Activated effector memory CD4-positive, alpha-beta T cell treated with anti-CD3 and anti-CD28 coated beads, Interleukin-2, amount 50 U/mL, for 16 hours (primary cell): ENCODE measurements around the gene EPHA4.
"Not testable (repeated sequence)": the region's sequence is repeated elsewhere in the genome, so short reads cannot be mapped to it uniquely, and the experiment has no call there.

ENCODE experiments used
- DNase-seq: peaks from one replicate; pipeline ENCODE4 v3.0.0-alpha.2; 2020

EPHA4 gene

DNA sequence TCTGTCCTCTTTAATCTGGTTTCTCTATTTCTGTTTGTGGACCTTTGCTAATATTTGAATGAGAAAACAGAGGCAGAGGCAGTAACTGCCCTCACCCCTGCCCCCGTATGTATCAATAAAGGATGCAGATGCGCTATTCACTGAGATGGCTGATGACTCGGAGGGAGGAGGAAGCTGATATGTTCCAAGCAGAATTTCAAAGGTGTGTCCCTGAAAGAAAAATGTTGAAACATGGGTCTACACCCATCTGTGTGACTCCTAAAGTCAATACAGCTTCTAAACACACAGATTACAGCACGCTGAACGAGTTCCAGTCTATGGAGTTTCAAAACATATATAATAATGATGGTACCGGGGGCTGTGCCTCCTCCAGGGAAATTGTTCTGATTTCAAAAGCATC, 38.8 kb downstream of the EPHA4 start:
- no peak for DNase-seq

DNA sequence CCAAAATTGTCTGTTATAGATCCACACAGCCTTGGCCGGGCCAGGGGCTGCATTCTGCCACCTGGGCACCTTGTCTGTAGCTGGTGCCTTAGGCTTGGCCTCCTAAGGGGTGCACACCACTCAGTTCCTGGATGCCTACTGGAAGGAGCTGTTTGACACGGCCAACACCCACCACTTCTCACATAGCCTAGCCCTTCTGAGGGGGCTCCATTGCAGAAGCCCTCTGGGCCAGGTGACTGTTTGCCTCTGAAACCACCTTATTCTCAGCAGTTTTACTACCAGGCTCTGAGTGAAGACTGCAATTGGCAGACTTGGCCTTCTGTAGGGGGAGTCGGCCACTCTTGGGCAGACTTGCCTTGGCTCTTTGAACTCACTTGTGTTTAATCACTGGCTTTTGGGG, 39.5 kb downstream of the EPHA4 start:
- no peak for DNase-seq

DNA sequence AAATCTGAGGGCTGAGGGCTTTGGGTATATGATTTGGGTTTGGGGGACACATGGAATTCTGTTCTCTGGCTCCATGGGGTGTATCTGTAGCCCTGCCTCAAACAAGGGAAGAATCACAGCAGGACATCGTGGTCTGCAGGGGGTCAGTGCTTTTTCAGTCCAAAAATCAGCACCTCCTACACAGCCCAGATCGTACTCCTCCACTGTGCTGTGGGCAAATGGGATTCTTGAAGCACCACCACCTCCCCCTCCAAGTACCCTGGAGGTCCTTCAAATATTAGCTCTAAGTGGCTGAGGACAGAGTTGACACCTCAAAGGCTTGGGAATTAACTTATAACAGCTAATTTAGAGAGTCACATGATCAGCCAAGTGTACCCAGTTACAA, 41.5 kb downstream of the EPHA4 start:
- DNase-seq: no peak

DNA sequence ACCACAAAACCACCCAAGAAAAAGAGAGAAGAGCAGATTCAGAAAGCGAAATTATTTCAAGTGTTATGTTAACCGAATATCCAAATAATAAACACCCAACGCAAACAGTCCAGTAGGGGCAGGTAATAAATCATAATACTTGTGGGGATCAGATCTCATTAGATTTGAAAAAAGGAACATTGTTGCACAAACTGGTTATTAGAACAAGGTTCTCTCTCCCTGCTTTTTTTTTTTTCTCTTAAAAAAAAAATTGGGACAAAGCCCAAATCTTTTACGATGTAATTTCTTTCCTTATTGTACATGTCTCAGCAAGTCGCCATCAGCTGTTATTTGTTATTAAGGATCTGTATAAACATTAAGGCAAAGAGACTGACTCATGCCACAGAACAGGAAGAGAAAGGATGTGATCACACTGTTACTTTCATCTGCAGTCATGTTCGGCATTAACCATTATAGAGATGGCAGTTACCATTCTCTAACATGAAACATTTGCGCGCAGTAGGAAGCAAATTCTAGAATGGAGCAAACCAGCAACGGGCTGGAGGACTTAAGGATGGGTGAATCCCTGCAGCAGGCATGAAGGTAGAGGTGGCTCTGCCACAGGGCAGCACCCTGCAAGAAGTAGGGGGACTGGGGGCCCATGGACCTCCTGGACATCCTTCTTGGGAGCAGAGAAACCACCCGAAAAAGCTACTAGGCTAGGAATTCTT, 42.0 kb downstream of the EPHA4 start:
- no peak for DNase-seq

DNA sequence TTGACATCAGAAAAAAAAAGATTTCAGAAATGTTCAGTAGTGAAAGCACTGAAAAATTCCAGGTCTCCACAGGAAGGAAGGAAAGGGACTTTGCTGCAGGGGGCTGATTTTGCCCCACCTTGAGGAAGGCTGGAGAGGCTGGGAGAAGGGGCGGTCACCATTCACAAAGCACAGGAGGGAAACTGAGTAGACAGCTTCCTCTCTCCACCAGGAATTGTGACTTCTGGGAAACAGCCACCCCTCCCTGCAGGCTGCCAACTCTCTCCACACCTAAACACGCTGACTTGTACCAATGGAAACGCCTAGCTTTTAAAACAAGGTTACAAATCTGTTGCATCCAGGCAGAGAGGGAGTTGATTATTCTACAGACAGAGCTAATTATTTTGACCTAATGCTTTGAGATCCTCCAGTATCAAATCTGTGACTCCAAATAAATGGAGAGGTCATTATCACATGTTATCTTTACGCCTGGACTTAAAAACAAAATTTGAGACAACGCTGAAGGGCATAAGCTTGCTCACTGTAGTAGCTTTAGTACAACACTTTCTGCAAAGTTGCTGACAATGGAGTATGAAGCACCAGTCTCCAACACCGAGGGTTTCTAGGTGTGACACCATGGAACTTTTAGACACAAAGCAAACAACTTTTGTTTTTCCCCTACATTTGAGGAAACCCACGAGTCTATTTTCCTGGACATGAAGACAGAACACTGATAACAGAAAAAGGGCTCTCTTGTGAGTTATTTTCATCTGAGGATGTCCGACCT, 42.7 kb downstream of the EPHA4 start:
- DNase-seq: no peak

DNA sequence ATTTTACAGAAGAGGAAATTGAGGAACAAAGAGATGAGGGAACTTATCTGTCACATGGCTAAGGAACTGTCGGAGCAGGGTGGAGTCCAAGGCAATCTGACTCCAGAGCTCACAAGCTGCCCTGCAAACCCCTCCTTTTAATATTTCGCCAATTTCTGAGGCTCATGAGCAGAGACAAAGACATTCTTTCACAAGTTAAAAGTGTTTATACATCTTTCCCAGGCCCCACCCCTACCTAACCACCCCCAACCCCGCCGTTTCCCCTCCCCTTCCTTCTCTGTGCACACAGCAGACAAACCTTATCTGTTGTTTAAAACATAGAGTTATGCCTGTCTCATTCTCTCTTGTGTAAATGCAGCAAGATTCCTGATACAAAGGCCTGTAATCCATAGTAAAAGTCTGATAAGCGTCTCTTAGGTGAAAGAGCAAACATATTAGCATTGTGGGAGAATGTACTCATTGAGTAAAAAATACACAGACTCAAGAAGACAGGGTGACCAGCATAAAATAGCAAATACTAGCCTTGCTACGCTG, 44.3 kb downstream of the EPHA4 start:
- no peak for DNase-seq

DNA sequence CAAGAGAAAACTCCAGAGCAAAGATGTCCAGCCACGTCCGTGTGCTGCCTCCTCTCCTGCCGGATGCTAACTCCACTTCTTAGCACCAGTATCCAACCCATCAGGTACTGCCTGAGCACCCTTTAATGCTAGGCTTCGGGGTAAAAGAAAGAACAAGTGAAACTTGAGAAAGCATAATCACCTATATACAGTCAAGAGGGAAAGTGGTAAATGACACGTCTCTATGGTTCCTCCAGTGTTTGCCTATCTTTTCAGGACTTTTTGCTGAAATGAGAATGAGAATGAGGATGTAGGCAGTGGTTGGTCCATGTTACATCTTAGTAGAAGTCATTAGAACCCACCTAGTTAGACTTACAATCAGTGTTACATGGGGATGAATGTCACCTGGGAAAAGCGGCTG, 47.9 kb downstream of the EPHA4 start:
- no peak for DNase-seq

DNA sequence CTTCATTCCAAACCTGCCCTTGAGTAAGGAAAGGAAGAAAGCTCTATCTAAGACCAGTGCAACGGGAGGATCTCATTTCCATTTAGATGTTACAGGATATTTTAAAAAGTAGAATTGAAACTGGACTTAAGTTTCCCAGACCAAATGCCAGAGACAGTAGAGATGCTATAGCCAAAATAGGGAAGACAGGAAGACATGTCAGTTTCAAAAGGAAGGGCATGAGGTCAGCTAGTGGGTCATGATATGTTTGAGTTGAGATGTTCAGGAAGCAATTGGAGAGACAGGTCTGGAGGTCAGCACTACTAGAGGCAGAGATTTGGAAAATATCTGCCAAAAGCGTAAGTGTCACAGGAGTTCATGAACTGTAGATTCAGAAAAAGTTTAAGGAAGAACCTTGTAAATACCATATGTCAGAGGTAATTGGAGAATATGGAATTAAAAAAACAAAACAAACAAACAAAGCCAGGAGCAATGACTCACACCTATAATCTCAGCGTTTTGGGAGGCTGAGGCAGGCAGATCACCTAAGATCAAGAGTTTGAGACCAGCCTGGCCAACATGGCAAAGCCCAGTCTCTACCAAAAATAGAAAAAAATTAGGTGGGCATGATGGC, 50.8 kb downstream of the EPHA4 start:
- no peak for DNase-seq

DNA sequence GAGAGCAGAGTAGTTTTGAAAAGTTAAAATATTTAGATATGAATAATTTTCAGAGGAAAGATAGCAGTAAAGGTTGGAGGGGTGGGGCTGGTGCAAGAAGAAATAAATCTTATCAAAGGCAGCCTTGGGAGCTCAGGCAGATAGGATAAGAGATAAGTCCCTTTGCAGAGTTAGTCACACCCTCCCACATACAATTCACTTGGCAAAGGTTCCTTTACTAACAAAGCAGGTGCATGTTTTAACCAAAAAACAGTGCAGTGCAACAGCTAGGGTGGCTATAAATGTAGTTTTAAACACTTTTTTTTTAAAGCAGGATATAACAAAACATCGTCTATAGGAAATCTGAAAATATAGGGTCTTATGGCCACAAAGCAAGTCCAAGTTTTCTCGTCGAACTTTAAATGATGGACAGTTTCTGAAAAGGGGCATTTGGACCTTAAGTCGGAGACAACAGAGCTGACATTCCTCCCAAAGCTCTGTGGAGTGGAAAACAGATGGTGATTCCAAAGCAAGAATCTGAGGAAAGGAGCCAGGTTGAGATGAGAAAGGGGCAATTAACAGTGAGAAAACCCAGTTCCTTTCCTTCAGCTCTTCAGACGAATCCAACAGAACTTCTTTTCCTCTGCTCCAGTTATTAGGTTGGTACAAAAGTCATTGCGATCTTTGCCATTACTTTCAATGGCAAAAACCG, 53.0 kb downstream of the EPHA4 start:
- no peak for DNase-seq

DNA sequence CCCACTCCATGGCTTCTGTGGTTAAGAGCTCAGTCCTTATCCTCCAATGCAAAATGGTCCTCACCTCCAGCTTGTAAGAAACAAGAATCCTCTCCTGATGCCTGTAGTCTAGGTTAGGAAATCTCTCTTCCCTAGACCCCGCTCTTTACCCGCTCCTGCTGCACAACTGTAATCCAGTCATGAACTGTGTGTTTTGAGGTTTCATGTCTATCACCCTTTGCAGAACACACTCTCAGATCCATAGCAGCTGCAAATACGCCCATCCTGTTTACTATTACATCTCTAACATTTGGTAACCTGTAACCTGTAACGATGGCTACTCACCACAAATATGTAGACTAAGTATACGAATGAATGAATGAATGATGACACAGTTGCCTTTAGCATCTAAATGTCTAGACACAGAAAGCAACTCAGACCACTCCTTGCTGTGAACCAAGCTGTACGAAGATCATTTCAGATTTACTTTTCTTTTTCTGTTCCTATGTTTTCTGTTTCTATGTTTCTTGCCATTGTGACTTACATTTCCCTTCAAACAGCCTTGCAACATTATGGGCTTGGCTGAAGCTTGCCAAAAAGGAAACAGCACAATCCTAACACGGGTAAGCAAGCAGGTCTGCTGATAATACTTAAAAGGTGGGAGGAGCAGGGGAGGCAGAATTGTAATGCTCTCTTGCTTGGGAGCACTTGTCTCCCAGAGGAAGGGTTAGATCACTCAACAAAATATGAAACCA, 53.7 kb downstream of the EPHA4 start:
- DNase-seq: no peak

DNA sequence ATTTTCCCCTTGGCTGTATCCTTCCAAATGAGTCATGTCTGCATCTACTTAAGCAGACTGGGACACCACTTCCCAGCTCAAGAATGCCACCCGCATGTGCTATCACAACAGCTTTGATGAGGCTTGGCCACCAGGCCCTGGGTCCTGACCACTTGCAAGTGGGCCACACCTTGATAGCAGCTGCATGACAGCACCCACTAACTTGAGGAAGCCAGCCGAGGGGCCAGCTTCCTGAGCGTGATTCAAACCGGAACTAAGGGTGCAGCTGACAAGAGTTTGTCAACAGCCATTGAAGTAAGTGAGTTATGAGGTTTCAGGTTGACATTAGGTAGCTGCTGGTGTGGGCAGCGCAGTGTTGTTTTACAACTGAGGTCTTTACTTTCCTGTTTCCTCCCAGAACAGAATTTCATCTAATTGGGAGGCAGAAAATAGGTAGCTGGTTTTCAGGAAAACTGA, 54.4 kb downstream of the EPHA4 start:
- peak; percentile 88 for DNase-seq

DNA sequence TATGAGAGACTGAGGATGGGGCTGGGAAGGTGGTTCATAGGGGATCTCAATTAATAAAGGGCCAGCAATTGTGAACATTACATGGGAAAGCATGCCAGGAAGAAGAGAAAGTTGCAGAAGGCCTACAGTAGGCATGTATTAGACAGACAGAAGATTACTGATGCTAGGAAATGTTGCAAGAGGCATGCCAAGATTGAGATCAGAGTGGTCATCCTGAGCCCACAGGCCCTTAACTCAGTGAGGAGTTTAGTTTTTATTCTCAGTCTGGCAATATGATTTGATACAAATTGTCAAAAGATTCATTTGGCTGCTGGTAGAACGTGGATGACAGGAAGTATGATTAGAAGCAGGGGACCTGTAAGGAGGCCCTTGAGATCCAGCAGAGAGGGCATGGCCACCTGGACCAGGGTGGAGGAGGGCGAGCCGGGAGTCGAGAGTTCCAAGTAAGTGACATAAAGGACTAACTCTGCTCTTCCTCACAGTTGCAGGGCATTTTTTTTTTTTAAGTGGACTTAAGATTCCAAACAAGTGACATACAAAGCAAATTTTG, 54.9 kb downstream of the EPHA4 start:
- DNase-seq: no peak

DNA sequence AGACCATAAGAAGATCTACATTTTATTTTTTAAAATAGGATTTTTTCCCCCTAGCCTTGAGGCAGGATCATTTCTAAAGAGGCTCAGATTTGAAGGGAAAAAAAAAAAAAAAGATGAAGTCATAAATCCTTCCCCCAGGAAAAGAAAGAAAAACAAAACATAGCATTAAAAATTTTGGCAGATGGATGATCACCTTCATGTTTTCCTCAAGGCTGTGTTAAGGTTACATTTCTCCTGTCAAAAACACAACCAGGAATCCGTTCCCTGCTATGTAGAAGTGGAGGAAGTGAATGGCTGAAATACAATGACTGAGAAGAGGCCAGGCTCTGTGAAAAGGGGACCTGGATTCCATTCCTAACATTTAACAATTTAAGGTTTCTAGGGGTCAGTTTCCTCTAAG, 56.2 kb downstream of the EPHA4 start:
- no peak for DNase-seq

DNA sequence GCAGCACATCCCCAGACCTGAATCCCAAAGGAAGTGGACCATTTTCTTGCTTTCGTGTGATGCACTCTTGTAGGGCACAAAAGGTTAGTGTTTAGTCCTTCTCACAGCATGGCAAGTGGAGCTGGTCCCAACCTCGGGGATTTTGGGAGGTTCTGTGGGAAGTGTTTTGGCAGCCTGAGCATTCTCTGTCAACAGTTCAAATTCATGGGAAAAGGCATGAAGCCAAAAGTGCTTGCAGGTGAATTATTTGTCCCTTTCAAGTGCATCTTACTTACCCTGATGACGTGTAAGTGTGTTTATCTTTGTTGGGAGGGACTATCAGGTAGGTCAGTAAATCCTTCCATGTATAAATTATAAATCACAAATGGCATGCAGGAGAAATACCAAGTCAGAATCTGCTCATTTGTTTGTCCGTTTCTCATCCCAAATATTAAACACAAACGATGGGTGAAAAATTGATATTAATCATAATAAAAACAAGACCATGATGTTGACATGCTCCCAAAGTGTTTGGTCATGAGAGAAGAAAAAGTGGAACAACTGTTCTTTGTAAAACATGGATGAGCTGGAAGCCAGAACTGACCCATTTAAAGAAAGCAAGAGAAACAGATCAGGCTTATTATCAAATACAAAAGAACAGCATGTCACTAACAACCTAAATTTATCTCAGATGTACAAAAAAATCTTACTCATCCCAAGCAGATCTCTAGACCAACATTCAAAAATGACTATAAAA, 57.6 kb downstream of the EPHA4 start:
- no peak for DNase-seq

DNA sequence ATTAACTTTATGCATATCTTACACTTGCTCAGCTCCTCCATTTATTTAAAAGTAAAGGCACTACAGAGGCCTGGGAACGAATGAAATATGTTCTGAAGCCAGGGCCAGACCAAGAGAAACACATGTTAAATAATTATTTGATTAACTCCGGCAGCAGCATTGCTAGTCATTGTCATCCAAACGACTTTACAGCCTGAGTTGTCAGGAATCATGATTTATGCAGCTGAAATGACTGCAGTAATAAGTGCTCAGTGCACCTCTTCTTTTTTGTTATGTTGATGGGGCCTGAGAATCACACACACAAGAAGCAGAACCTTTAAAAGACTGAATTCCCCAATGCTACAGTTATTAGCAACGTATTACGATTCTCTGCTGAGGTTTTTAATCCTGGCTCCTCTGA, 58.9 kb downstream of the EPHA4 start:
- no peak for DNase-seq

DNA sequence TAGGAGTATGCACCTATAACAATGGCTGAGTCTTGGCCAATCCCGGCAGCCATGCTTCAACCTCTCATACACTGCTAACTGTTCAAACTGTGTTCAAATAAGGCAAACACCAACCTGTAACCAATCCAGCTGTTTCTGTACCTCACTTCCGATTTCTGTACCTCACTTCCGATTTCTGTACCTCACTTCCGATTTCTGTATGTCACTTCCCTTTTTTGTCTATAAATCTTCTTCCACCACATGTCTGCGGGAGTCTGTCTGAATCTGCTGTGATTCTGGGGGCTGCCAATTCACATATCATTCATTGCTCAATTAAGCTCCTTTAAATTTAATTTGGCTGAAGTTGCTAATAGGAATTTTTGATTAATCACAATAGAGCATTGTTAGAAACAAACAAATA, 60.8 kb downstream of the EPHA4 start:
- not testable (repeated sequence) for DNase-seq

DNA sequence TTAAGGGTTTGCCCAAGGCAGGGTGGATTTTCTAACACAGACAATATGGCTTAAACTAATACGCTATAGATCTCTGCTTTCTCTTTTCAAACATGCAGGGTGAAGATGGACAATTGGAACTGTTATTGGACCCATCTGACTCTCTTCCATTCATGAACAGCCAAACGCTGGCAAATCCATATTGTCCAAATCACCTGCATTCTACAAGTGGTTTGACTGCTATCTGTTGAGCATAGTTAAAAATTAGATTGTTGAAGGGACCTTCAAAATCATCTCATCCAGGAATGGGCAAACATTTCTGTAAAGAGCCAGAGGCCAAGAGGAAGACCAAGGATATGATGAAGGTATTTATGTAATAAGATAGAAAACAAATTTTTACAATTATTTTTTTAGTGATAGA, 65.6 kb downstream of the EPHA4 start:
- DNase-seq: no peak

DNA sequence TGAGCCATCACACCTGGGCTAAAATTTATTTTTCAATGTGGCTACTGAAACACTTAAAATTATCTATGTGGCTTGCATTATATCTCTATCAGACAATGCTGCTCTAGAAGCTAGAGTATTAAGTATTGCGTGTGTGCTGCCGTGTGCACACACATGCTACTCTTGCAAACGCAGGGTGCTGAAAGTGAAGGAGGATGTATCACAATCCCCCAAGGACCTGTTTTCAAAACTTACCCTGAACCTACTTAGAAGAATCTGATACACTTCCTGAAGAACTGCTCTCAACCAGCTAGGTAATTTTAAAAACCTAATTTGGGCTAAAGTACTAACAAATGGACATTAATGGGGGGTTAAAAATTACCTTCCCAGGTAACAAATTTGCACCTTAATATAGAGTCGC, 66.5 kb downstream of the EPHA4 start:
- no peak for DNase-seq

DNA sequence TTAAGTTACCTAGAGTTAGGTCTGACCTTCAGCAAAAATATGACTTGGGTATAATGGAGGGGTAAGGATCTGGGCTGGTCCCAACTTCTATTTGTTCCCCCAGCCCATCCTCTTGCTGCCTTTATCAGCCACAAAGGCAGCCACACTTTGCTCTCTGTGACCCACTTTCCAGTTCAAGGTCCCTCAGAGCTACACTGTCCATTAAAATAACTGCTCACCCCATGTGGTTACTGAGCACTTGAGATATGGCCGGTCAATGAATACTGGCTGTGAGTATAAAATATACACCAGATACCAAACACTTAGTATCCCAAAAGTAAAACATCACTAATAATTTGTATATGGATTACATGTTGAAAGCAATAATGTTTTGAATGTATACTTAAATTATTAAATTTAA, 67.2 kb downstream of the EPHA4 start:
- no peak for DNase-seq

DNA sequence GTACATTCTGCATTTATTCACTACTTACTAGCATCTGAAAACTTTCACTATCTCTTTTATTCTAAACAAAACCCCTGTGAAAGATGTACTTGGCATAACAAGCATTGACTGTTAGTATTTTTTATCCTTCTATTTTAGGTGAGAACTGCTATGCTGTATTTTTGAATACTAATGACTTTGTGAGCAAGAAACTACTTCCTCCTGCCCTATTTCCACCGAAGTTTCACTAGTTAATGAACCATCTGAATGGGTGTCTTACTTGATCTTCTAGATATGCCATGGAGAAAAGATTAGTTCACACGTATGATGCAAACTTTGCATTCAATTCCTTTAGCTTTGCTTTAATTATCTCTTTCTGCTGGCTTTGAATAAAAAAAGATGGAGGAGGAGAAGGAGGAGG, 68.1 kb downstream of the EPHA4 start:
- DNase-seq: no peak

DNA sequence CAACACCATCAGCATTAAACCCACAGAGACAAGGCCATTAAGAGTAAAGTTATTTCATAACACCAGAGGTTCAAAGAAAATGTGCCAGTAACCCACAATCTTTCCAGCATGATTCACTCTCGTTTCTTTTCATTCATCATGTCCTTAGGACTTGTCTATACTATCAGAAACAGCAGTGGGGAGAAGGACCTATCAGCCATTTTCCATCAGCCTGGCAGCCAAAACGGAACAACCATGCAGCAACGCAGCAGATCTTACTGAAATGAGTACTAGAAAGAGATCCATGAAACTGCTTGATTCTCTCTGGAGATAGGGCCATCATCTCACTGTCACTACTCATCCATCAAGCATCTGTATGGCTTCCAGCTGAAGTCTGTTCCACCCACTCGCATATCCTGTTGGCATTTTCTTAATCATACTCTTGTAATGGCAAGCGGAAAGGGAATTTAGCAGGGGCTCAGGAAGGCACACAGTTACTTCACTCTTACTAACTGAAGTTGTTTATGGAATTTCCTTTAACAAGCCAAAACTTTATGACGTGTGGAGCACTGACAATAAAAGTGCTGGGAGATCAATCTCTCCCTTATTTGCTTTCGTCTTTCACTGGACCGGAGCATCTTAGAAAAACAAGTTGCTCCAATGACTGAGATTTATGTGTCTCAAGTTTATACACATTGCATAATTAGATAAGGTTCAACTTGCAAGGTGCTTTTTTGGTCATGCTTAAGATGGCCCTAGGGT, 69.7 kb downstream of the EPHA4 start:
- peak; percentile 65 for DNase-seq
